ENCODE data around the gene HOXC6. TPM values are rescaled to one million over a fixed set of nuclear protein-coding genes. Genes with fewer than 3 reads are reported as not detected.

HOXC6 gene
- polyA plus RNA-seq, 3 donors = not detected

GRCh38 chr12:53985994-53986685 lies 42.1 kb upstream of the HOXC6 start:
- TF ChIP-seq, protein P1, sequence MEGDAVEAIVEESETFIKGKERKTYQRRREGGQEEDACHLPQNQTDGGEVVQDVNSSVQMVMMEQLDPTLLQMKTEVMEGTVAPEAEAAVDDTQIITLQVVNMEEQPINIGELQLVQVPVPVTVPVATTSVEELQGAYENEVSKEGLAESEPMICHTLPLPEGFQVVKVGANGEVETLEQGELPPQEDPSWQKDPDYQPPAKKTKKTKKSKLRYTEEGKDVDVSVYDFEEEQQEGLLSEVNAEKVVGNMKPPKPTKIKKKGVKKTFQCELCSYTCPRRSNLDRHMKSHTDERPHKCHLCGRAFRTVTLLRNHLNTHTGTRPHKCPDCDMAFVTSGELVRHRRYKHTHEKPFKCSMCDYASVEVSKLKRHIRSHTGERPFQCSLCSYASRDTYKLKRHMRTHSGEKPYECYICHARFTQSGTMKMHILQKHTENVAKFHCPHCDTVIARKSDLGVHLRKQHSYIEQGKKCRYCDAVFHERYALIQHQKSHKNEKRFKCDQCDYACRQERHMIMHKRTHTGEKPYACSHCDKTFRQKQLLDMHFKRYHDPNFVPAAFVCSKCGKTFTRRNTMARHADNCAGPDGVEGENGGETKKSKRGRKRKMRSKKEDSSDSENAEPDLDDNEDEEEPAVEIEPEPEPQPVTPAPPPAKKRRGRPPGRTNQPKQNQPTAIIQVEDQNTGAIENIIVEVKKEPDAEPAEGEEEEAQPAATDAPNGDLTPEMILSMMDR (IDR thresholded peaks at IDR 0.05) = no peak
- Histone ChIP-seq H3K27me3 (ENCODE audit: control insufficient read depth in 2 of 2, insufficient read depth in 2 of 2, low read length in 2 of 2) (peaks cover 91 to 100% of the 10 kb centered on the region in 2 donors), H3K4me3 (replicated peaks in 1 of 3; ENCODE audit: low read depth in 2 of 3, low read length in 3 of 3) (peak overlapping the region in 1 of 3 experiments; percentile 45), H3K4me2 (replicated peaks; ENCODE audit: extremely low read depth, low read length, poor library complexity, severe bottlenecking) (peak overlapping the region; percentile 37), H3K9me3 (replicated peaks in 1 of 2; ENCODE audit: control insufficient read depth in 1 of 2, insufficient read depth in 1 of 2, low read length in 2 of 2) (peaks cover 47 to 85% of the 10 kb centered on the region in 2 donors), H3K9ac (ENCODE audit: insufficient read depth, low read length, poor library complexity, severe bottlenecking) (no peak overlapping the region), H3K79me2 (ENCODE audit: insufficient read depth, low read length) (no peaks in the 10 kb centered on the region), H3K27ac (ENCODE audit: low read depth in 1 of 2, low read length in 2 of 2) (no peak overlapping the region), H2AFZ (ENCODE audit: insufficient read depth, low read depth, low read length, poor library complexity, severe bottlenecking) (no peak overlapping the region), H3K36me3 (replicated peaks in 1 of 2; ENCODE audit: control insufficient read depth in 1 of 2, insufficient read depth in 2 of 2, low read length in 2 of 2) (no peaks in the 10 kb centered on the region), H4K20me1 (ENCODE audit: insufficient read depth, low read length) (no peaks in the 10 kb centered on the region), H3K4me1 (ENCODE audit: control insufficient read depth in 1 of 2, insufficient read depth in 2 of 2, low read length in 2 of 2) (peaks cover 30 to 36% of the 10 kb centered on the region in 2 donors)
- intact Hi-C loops (cut with micrococcal nuclease) = loop anchor here in 1 of 2 donors (10.0 kb wide), 1 partner anchor 291 kb away; no protein-coding TSS in a partner anchor
- 3% methylated on average over 46 of the region's 50 CpGs for WGBS (ENCODE audit: insufficient coverage)
- H3K36me3 Mint-ChIP-seq = peaks cover 8 to 36% of the 10 kb centered on the region in 2 donors
- H3K4me3 Mint-ChIP-seq = peak overlapping the region in 1 of 2 donors; percentile 83
- DNase-seq = no peak
- peaks cover 17 to 80% (median 60%) of the 10 kb centered on the region in 7 donors for H3K9me3 Mint-ChIP-seq
- H3K27ac Mint-ChIP-seq = no peak overlapping the region
- peaks cover 98 to 100% (median 100%) of the 10 kb centered on the region in 3 donors for H3K27me3 Mint-ChIP-seq (ENCODE audit: low read depth in 3 of 3)
- peaks cover 42% of the 10 kb centered on the region for H3K4me1 Mint-ChIP-seq

DNA sequence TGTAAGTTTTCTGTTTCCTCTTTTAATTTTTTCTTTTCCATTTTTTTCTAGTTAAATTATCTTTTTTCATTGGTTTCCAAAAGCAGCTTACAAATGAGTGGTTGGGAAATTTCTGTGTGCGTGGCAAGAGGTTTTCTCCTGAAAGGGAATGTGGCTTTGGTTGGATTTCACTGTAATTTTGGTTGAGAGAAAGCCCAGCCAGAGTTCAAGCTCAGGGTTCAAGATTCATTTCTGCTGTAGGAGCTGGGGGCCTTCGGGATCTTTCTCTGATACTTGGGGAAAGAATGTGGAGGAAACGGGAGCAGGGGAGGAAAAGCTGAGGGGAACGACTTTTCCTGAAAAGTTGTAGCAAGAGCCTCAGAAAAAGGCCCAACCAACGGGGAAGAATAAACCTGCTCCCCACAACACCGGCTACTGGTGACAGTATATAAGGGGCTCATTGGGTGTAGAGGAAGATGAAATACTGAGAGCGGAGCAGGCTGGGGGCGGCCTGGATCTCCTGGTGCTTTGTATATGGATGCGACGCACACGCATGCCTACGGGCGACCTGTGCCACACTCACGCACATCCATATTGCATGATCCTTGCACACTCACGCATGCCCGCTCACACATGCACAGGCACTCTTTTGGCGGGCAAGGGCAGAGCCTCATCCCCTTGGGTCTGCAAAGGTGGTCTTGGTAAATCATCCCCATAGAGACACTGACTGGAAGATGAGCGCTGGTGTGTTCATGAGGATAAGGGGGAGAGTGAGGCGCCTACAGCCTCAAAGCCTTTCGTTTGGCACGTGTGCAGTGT lies 41.4 kb upstream of the HOXC6 start:
- Histone ChIP-seq H3K4me2 (replicated peaks; ENCODE audit: extremely low read depth, low read length, poor library complexity, severe bottlenecking) (no peak overlapping the region), H3K9me3 (replicated peaks in 1 of 2; ENCODE audit: control insufficient read depth in 1 of 2, insufficient read depth in 1 of 2, low read length in 2 of 2) (peaks cover 46 to 85% of the 10 kb centered on the region in 2 donors), H3K27ac (ENCODE audit: low read depth in 1 of 2, low read length in 2 of 2) (no peak overlapping the region), H3K9ac (ENCODE audit: insufficient read depth, low read length, poor library complexity, severe bottlenecking) (no peak overlapping the region), H3K4me1 (ENCODE audit: control insufficient read depth in 1 of 2, insufficient read depth in 2 of 2, low read length in 2 of 2) (peaks cover 30 to 36% of the 10 kb centered on the region in 2 donors), H4K20me1 (ENCODE audit: insufficient read depth, low read length) (no peaks in the 10 kb centered on the region), H2AFZ (ENCODE audit: insufficient read depth, low read depth, low read length, poor library complexity, severe bottlenecking) (no peak overlapping the region), H3K4me3 (replicated peaks in 1 of 3; ENCODE audit: low read depth in 2 of 3, low read length in 3 of 3) (no peak overlapping the region), H3K27me3 (ENCODE audit: control insufficient read depth in 2 of 2, insufficient read depth in 2 of 2, low read length in 2 of 2) (peaks cover 91 to 100% of the 10 kb centered on the region in 2 donors), H3K36me3 (replicated peaks in 1 of 2; ENCODE audit: control insufficient read depth in 1 of 2, insufficient read depth in 2 of 2, low read length in 2 of 2) (no peaks in the 10 kb centered on the region), H3K79me2 (ENCODE audit: insufficient read depth, low read length) (no peaks in the 10 kb centered on the region)
- Mint-ChIP-seq H3K36me3 (peaks cover 6 to 36% of the 10 kb centered on the region in 2 donors), H3K27ac (no peak overlapping the region), H3K9me3 (peaks cover 17 to 83% (median 57%) of the 10 kb centered on the region in 7 donors), H3K27me3 (ENCODE audit: low read depth in 3 of 3) (peaks cover 98 to 100% (median 100%) of the 10 kb centered on the region in 3 donors), H3K4me3 (peak overlapping the region in 1 of 2 donors; percentile 80), H3K4me1 (peaks cover 42% of the 10 kb centered on the region)
- intact Hi-C loops (cut with micrococcal nuclease) = loop anchor here in 1 of 2 donors (10.0 kb wide), 1 partner anchor 292 kb away; no protein-coding TSS in a partner anchor
- no peak for DNase-seq
- WGBS (ENCODE audit: insufficient coverage) = 31% methylated on average over 6 of the region's 21 CpGs
- TF ChIP-seq, protein P1 (IDR thresholded peaks at IDR 0.05) = no peak

Data from CD14-positive monocyte (primary cell).